ENCODE measurements around the gene DYNC1LI2.

DYNC1LI2 gene

GRCh38 chr16:66754211-66754610, 2.8 kb upstream of the DYNC1LI2 start:
- H3K36me3 ChIP-seq (ENCODE audit: control insufficient read depth, low read length), result peaks cover 19% of the 10 kb centered on the region
- no peak overlapping the region for H3K27ac ChIP-seq (ENCODE audit: low read depth, low read length)
- H3F3A ChIP-seq (ENCODE audit: control insufficient read depth, insufficient read depth), result no peaks in the 10 kb centered on the region
- no peak overlapping the region for H3K4me2 ChIP-seq (ENCODE audit: low read length)
- peaks cover 12% of the 10 kb centered on the region for H4K20me1 ChIP-seq (ENCODE audit: control insufficient read depth, insufficient read depth, low read depth, low read length)
- peaks cover 22% of the 10 kb centered on the region for H3K79me2 ChIP-seq (ENCODE audit: control insufficient read depth, low read length)
- H3K9me2 ChIP-seq (replicated peaks; ENCODE audit: control insufficient read depth, low read length), result no peaks in the 10 kb centered on the region
- no peaks in the 10 kb centered on the region for H3K9me3 ChIP-seq (ENCODE audit: control insufficient read depth, insufficient read depth, low read length)
- H3K27me3 ChIP-seq (ENCODE audit: control insufficient read depth, low read length), result peaks cover 20% of the 10 kb centered on the region
- TF ChIP-seq CTCF (IDR thresholded peaks at IDR 0.05; ENCODE audit: low read depth, low read length, poor library complexity, severe bottlenecking), result no peak
- TF ChIP-seq EZH2phosphoT487 (IDR thresholded peaks at IDR 0.05; ENCODE audit: borderline replicate concordance, low read length), result no peak
- H3K4me3 ChIP-seq (ENCODE audit: low read length), result no peak overlapping the region
- H3K4me1 ChIP-seq (ENCODE audit: control insufficient read depth, low read length), result peaks cover 21% of the 10 kb centered on the region

- H3K9me2 ChIP-seq (replicated peaks; ENCODE audit: control insufficient read depth, low read length), result no peaks in the 10 kb centered on the region
- TF ChIP-seq EZH2phosphoT487 (IDR thresholded peaks at IDR 0.05; ENCODE audit: borderline replicate concordance, low read length), result no peak
- TF ChIP-seq CTCF (IDR thresholded peaks at IDR 0.05; ENCODE audit: low read depth, low read length, poor library complexity, severe bottlenecking), result no peak
- H3K9me3 ChIP-seq (ENCODE audit: control insufficient read depth, insufficient read depth, low read length), result no peaks in the 10 kb centered on the region
- no peak overlapping the region for H3K27ac ChIP-seq (ENCODE audit: low read depth, low read length)
- H3K36me3 ChIP-seq (ENCODE audit: control insufficient read depth, low read length), result peaks cover 30% of the 10 kb centered on the region
- peaks cover 33% of the 10 kb centered on the region for H3K79me2 ChIP-seq (ENCODE audit: control insufficient read depth, low read length)
- H3K4me1 ChIP-seq (ENCODE audit: control insufficient read depth, low read length), result peaks cover 22% of the 10 kb centered on the region
- peaks cover 20% of the 10 kb centered on the region for H3K27me3 ChIP-seq (ENCODE audit: control insufficient read depth, low read length)
- H3F3A ChIP-seq (ENCODE audit: control insufficient read depth, insufficient read depth), result no peaks in the 10 kb centered on the region
- H4K20me1 ChIP-seq (ENCODE audit: control insufficient read depth, insufficient read depth, low read depth, low read length), result peaks cover 12% of the 10 kb centered on the region
- H3K4me2 ChIP-seq (ENCODE audit: low read length), result no peak overlapping the region
- no peak overlapping the region for H3K4me3 ChIP-seq (ENCODE audit: low read length)
These were observed 1.5 kb upstream of the DYNC1LI2 start for GRCh38 chr16:66752958-66753357.

GRCh38 chr16:66752379-66752778, 970 bp upstream of the DYNC1LI2 start:
- TF ChIP-seq EZH2phosphoT487 (IDR thresholded peaks at IDR 0.05; ENCODE audit: borderline replicate concordance, low read length), result no peak
- no peak for TF ChIP-seq CTCF (IDR thresholded peaks at IDR 0.05; ENCODE audit: low read depth, low read length, poor library complexity, severe bottlenecking)
- Histone ChIP-seq H3K36me3 (ENCODE audit: control insufficient read depth, low read length) (peaks cover 33% of the 10 kb centered on the region), H3K79me2 (ENCODE audit: control insufficient read depth, low read length) (peaks cover 38% of the 10 kb centered on the region), H3F3A (ENCODE audit: control insufficient read depth, insufficient read depth) (no peaks in the 10 kb centered on the region), H3K9me2 (replicated peaks; ENCODE audit: control insufficient read depth, low read length) (no peaks in the 10 kb centered on the region), H3K4me1 (ENCODE audit: control insufficient read depth, low read length) (peaks cover 22% of the 10 kb centered on the region), H3K4me3 (ENCODE audit: low read length) (peak overlapping the region; percentile 95), H3K27ac (ENCODE audit: low read depth, low read length) (no peak overlapping the region), H3K9me3 (ENCODE audit: control insufficient read depth, insufficient read depth, low read length) (no peaks in the 10 kb centered on the region), H3K27me3 (ENCODE audit: control insufficient read depth, low read length) (peaks cover 20% of the 10 kb centered on the region), H3K4me2 (ENCODE audit: low read length) (peak overlapping the region; percentile 90), H4K20me1 (ENCODE audit: control insufficient read depth, insufficient read depth, low read depth, low read length) (peaks cover 12% of the 10 kb centered on the region)

- Histone ChIP-seq H3K4me1 (ENCODE audit: control insufficient read depth, low read length) (peaks cover 22% of the 10 kb centered on the region), H3K9me3 (ENCODE audit: control insufficient read depth, insufficient read depth, low read length) (no peaks in the 10 kb centered on the region), H4K20me1 (ENCODE audit: control insufficient read depth, insufficient read depth, low read depth, low read length) (peaks cover 12% of the 10 kb centered on the region), H3K27me3 (ENCODE audit: control insufficient read depth, low read length) (peaks cover 18% of the 10 kb centered on the region), H3F3A (ENCODE audit: control insufficient read depth, insufficient read depth) (no peaks in the 10 kb centered on the region), H3K4me3 (ENCODE audit: low read length) (peak overlapping the region; percentile 95), H3K79me2 (ENCODE audit: control insufficient read depth, low read length) (peaks cover 41% of the 10 kb centered on the region), H3K9me2 (replicated peaks; ENCODE audit: control insufficient read depth, low read length) (no peaks in the 10 kb centered on the region), H3K4me2 (ENCODE audit: low read length) (peak overlapping the region; percentile 90), H3K36me3 (ENCODE audit: control insufficient read depth, low read length) (peaks cover 37% of the 10 kb centered on the region), H3K27ac (ENCODE audit: low read depth, low read length) (no peak overlapping the region)
- TF ChIP-seq EZH2phosphoT487 (IDR thresholded peaks at IDR 0.05; ENCODE audit: borderline replicate concordance, low read length) (no peak), CTCF (IDR thresholded peaks at IDR 0.05; ENCODE audit: low read depth, low read length, poor library complexity, severe bottlenecking) (peak; percentile 20)
These were observed 548 bp upstream of the DYNC1LI2 start for GRCh38 chr16:66751992-66752322.
